Parathyroid adenoma (tissue), 2 donors: ENCODE results near the gene ZNF664.

ENCODE experiments used
- H2AFZ ChIP-seq: fragments of 300-600 bp; sonication (generic); one replicate; pipeline ENCODE4 v1.7.0; 2017; ENCODE audit warnings: antibody characterized with exemption, mild to moderate bottlenecking
- H3K27ac ChIP-seq: fragments of 300-600 bp; sonication (generic); one replicate; pipeline ENCODE4 v1.7.0; 2017
- H3K27me3 ChIP-seq: fragments of 300-600 bp; sonication (generic); one replicate; pipeline ENCODE4 v1.7.0; 2017; ENCODE audit warnings: low read length; ENCODE audit not compliant: control insufficient read depth, insufficient read depth
- H3K36me3 ChIP-seq: fragments of 300-600 bp; sonication (generic); one replicate; pipeline ENCODE4 v1.7.0; 2017; ENCODE audit warnings: low read length; ENCODE audit not compliant: control insufficient read depth, insufficient read depth
- H3K4me1 ChIP-seq: fragments of 300-600 bp; sonication (generic); one replicate; pipeline ENCODE4 v1.7.0; 2017; ENCODE audit warnings: control low read depth
- H3K4me2 ChIP-seq: fragments of 300-600 bp; sonication (generic); one replicate; pipeline ENCODE4 v1.7.0; 2017; ENCODE audit warnings: low read length
- H3K4me3 ChIP-seq: fragments of 300-600 bp; sonication (generic); one replicate; pipeline ENCODE4 v1.7.0; 2017; ENCODE audit warnings: low read depth, low read length
- H3K79me2 ChIP-seq: fragments of 300-600 bp; sonication (generic); one replicate; pipeline ENCODE4 v1.7.0; 2017; ENCODE audit warnings: control low read depth
- H3K9ac ChIP-seq: fragments of 300-600 bp; sonication (generic); one replicate; pipeline ENCODE4 v1.7.0; 2017; ENCODE audit warnings: mild to moderate bottlenecking
- H3K9me3 ChIP-seq: fragments of 300-600 bp; sonication (generic); one replicate; pipeline ENCODE4 v1.7.0; 2017; ENCODE audit warnings: low read length; ENCODE audit not compliant: control insufficient read depth
- CTCF ChIP-seq: fragments of 300-600 bp; sonication (generic); IDR thresholded peaks from one replicate; pipeline ENCODE4 v1.7.0; 2017; ENCODE audit warnings: antibody characterized with exemption, mild to moderate bottlenecking
- donor health status: primary hyperparathyroidism.

Gene ZNF664

GRCh38 chr12:124039276-124039675 is 66.3 kb downstream of the ZNF664 start:
- Histone ChIP-seq H3K9me3 (no peaks in the 10 kb centered on the region), H3K4me1 (no peaks in the 10 kb centered on the region), H3K9ac (no peak overlapping the region), H3K27me3 (no peaks in the 10 kb centered on the region), H3K27ac (no peak overlapping the region), H2AFZ (no peak overlapping the region), H3K4me3 (no peak overlapping the region), H3K4me2 (no peak overlapping the region), H3K36me3 (no peaks in the 10 kb centered on the region), H3K79me2 (peaks cover 5% of the 10 kb centered on the region)
- no peak for TF ChIP-seq CTCF

GRCh38 chr12:124040291-124040690 is 67.3 kb downstream of the ZNF664 start:
- Histone ChIP-seq H3K27ac (no peak overlapping the region), H2AFZ (no peak overlapping the region), H3K9me3 (no peaks in the 10 kb centered on the region), H3K4me3 (no peak overlapping the region), H3K4me2 (no peak overlapping the region), H3K36me3 (no peaks in the 10 kb centered on the region), H3K9ac (no peak overlapping the region), H3K4me1 (no peaks in the 10 kb centered on the region), H3K27me3 (no peaks in the 10 kb centered on the region), H3K79me2 (peaks cover 5% of the 10 kb centered on the region)
- TF ChIP-seq CTCF = no peak

DNA sequence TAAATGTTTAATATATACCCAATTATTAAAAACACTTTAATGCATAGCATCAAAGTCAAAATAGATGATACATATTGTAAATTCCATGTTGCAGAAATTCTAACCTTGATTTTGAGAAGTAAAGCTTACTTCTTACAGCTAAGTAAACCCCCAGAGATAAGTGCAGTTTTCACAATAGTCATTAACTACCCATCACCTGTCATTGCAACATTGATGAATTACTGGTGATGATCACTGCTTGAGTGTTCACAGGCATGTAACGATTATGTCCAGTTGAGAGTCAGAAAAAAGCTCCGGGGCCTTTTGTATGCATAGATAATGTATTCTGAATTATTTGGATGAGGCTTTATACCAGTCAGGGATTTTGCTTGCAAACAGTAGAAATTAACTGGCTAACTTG is 67.7 kb downstream of the ZNF664 start:
- no peaks in the 10 kb centered on the region for H3K27me3 ChIP-seq
- TF ChIP-seq CTCF = no peak

GRCh38 chr12:124041907-124042306 is 68.9 kb downstream of the ZNF664 start:
- no peaks in the 10 kb centered on the region for H3K36me3 ChIP-seq
- H3K4me2 ChIP-seq = no peak overlapping the region
- peaks cover 3% of the 10 kb centered on the region for H3K79me2 ChIP-seq
- no peak overlapping the region for H3K27ac ChIP-seq
- no peak overlapping the region for H3K9ac ChIP-seq
- H3K4me3 ChIP-seq = no peak overlapping the region
- no peaks in the 10 kb centered on the region for H3K27me3 ChIP-seq
- no peak for TF ChIP-seq CTCF
- H3K4me1 ChIP-seq = no peaks in the 10 kb centered on the region
- H3K9me3 ChIP-seq = no peaks in the 10 kb centered on the region
- no peak overlapping the region for H2AFZ ChIP-seq

More for the DNA sequence above, 67.7 kb downstream of the ZNF664 start:
- no peaks in the 10 kb centered on the region for H3K9me3 ChIP-seq
- H2AFZ ChIP-seq = no peak overlapping the region
- H3K79me2 ChIP-seq = peaks cover 5% of the 10 kb centered on the region
- H3K36me3 ChIP-seq = no peaks in the 10 kb centered on the region
- H3K4me3 ChIP-seq = no peak overlapping the region
- H3K4me1 ChIP-seq = no peaks in the 10 kb centered on the region
- H3K27ac ChIP-seq = no peak overlapping the region
- H3K4me2 ChIP-seq = no peak overlapping the region
- H3K9ac ChIP-seq = no peak overlapping the region

DNA sequence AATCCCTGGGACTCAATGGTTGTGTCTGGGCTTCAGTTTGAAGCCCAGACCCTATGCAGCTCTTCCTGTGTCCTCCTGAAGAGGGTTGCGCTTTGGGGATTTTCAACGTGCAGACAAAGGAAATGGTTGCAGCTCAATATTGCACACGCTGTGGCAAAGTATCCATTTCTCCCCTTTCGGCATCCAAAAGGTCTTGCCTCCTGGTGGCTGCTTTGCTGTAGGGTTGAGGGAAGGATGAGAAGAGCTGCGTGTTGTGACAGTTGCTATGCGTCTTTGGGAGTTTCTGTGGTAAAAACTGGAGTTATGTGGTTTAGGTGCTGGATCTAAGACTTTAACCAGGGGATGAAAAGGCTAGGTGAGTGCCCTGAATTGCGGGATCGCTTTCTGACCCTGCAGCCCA is 71.0 kb downstream of the ZNF664 start:
- no peak for TF ChIP-seq CTCF
- no peaks in the 10 kb centered on the region for H3K36me3 ChIP-seq
- H3K27me3 ChIP-seq = no peaks in the 10 kb centered on the region
- no peaks in the 10 kb centered on the region for H3K4me1 ChIP-seq
- no peak overlapping the region for H2AFZ ChIP-seq
- H3K4me3 ChIP-seq = no peak overlapping the region
- no peaks in the 10 kb centered on the region for H3K79me2 ChIP-seq
- no peak overlapping the region for H3K4me2 ChIP-seq
- no peak overlapping the region for H3K9ac ChIP-seq
- H3K9me3 ChIP-seq = no peaks in the 10 kb centered on the region
- H3K27ac ChIP-seq = no peak overlapping the region
